GM19395 (cell line): ENCODE results near the gene CASKIN1.
"Not testable (repeated sequence)": the region's sequence is repeated elsewhere in the genome, so short reads cannot be mapped to it uniquely, and the experiment has no call there.

Experiments used
- ATAC-seq: cut with Tn5 transposase; IDR thresholded peaks from one replicate; pipeline ENCODE4 v1.9.1; 2021; ENCODE audit warnings: mild to moderate bottlenecking, moderate library complexity; ENCODE audit not compliant: unreplicated experiment

CASKIN1 gene

DNA sequence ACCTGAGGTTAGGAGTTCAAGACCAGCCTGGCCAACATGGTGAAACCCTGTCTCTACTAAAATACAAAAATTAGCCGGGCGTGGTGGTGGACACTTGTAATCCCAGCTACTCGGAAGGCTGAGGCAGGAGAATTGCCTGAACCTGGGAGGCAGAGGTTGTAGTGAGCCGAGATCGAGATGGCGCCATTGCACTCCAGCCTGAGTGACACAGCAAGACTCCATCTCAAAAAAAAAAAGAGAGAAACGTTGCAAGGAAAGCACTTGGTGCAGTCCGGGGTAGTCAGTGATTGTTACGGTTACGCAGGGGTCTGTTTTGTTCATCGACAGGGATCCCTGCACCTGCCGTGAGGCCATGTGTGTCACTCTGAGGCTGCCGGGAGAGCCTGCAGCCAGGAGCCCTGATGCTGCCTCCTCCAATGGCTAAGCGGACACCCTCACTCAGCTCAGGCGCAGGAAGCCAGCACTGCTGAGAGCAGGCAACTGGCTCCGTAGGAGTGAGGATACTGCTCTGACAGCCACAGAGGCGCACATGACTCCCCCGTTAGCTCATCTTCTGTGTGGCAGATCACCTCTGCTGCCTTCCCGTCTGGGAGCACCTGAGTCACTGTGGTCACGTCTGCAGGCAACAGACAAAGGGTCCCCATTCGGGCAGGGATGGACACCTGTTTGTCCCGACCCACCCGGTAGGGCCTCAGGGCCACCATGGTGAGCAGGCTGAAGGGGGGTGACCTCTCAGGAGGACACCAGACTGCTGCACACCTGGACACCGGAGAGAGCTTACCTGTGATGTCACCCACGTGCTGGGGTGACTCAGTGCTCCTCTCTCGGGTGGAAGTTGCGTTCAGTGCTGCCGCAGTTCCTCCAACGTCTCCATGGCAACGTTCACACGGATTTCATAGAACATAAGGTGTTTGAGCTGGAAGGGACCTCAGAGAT, 53.2 kb downstream of the CASKIN1 start:
- ATAC-seq: no peak

DNA sequence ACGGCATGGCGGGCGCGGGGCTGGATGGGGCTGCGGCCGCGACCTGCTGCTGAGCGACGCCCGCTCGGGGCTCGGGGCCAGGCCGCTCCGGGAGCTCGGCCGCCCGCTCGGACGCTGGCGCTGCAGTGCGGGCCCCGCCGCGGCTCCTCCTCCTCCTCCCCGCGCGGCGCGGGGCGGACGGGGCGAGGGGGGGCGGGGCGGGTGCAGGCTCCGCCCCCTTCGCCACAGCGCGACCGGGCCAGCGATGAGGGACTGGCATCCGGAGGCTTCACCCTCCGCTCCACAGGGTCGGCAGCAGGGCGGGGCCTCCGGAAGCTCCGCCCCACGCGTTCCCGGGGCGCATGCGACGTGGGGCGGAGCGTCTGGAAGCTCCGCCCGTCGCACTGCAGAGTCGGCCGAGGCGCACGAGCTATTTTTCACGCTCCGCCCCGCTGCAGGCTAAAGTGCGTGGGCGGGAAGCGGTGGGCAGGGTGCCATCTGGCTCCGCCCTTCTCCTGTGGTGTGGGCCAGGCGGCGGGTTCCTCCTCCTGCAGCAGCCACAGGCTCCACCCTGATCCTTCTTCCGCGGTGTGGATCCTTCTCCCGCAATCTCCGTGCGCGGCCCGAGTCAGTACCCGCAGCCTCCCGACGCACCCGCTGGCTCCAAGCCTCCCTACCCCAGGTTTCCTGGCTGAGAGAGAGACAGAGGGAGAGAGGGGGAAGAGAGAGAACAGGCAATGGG, 60.5 kb downstream of the CASKIN1 start, which contains the start of gene PKD1:
Gene PKD1, minus strand, starts transcription at position 129 of the 721 bp plus-strand sequence. CDS start 209 bp downstream, outside the sequence.
- ATAC-seq: not testable (repeated sequence)

DNA sequence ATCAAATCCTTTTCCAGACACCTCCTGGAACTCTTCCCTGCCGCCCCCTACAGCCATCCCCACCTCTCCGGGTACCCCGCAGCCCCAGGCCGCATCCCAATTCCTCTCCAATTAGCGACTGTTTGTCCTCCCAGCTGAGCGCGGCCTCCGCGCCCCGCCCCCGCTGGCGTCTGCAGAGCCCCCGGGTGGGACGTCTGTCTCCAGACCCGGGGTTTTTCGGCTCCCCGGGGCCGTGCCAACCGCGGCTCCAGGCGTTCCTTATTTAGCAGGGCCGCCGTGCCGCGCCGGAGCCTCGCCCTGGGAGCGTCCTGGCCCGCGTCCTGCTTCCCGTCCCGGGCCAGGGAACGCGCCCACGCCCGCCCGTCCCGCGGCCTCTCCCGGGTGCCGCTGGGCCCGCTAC, 61.3 kb downstream of the CASKIN1 start:
- ATAC-seq: not testable (repeated sequence)

DNA sequence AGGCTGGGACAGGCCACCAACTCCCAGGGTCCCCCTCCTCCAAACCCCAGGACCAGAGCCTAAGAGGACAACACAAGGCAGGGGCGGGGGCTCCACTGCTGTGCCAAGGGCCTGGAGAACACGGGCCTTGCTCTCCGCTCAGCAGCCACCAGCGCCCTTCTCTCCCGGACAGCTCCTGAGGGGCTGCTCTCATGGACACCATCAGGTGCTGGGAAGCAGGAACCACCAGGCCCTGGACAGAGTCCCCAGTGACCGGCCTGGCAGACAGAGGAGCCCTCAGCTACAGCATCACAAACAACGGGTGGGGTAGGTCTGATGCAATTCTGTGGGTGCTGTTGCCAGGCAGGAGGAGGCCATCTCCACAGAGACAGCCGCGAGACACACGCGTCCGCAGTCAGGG, 62.6 kb downstream of the CASKIN1 start:
- ATAC-seq: not testable (repeated sequence)

DNA sequence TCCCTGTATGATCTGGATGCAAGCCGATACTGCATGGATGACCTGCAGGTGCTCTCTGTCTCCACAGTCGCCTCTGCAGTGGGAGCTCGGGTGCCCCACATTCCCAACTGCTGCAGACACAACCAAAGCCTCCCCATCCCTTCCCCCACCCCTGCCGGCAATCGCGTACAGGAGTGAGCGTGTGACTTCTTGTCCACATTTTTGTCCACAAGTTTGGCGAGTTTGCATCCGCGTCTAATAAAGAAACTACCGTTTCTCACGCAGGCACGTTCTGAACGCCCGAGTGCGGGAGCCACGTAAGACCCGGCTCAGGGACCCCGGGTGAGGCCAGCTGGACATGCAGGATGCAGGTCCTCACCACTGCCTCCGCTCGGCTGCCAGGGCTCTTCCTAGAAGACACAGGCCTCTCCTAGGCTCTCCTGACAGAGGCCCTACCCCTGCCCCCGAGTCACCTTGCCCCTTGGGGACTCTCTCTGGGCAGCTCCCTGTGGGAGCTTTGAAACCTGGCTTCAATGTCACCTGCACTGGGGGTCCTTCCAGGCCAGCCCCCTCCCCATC, 66.4 kb downstream of the CASKIN1 start:
- not testable (repeated sequence) for ATAC-seq

DNA sequence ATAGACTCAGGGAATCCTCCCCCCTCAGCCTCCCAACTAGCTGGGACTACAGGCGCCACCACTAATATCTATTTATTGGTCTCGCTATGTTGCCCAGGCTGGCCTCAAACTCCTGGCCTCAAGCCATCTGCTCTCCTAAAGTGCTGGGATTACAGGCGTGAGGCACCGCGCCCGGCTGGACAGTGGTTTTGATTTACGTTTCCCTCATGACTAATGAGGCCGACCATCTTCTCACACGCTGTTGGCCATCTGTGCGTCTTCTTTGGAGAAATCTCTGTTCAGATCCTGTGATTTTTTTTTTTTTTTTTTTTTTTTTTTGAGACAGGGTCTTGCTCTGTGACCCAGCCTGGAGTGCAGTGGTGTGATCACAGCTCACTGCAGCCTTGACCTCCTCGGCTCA, 67.2 kb downstream of the CASKIN1 start:
- not testable (repeated sequence) for ATAC-seq

DNA sequence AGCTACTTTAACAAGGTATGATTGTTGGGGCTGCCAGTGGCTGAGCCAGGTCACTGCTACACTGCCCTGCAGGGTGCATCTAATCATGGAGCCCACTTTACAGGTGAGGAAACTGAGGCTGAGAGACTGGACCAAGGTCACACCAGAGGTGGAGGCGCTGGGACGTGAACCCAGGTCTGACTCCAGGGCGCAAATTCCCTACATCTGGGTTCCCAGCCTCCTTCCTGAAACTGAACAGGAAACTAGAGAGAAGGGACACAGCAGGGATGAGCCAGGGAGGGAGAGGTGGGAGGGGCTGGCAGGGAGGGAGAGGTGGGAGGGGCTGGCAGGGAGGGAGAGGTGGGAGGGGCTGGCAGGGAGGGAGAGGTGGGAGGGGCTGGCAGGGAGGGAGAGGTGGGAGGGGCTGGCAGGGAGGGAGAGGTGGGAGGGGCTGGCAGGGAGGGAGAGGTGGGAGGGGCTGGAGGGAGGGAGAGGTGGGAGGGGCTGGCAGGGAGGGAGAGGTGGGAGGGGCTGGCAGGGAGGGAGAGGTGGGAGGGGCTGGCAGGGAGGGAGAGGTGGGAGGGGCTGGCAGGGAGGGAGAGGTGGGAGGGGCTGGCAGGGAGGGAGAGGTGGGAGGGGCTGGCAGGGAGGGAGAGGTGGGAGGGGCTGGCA, 68.7 kb downstream of the CASKIN1 start:
- not testable (repeated sequence) for ATAC-seq
